Measurements from ENCODE around the gene ZPBP. TPM values are rescaled to one million over a fixed set of nuclear protein-coding genes. Genes with fewer than 3 reads are reported as not detected.

Gene ZPBP
- total and polyA plus RNA-seq, 2 donors (not counting 3 experiments of a cell fraction or from before 2014, with no cell fraction given) = not detected

DNA sequence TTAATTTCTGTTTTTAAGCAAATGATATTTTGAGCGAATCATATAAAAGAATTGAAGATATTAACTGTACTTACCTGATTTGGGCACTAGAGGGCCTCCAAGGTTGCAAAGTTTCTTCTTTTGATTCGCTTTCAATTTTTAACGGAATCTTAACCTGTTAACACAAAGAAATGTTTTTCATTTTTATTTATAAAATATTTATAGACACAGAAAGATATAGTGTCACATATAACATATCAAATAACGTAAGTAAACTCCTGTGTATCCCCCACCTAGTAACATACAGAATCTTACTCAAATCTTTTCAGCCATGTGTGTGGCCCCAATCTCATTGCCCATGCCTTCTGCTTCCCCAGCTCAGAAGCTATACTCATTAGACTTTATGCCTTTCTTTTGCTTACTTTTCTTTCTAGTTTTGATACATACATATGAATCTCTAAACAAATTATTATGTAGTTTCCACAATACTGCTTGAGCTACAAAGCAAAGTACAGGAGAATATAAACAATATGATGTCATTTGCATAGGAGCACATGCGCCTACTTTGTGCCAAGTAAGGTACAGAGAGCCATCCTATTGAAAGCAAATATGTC is 49.5 kb upstream of the ZPBP start:
- peak; percentile 44 for DNase-seq (ENCODE audit: low read depth, low spot score)
- no peaks in the 10 kb centered on the region for H3K9me3 ChIP-seq (replicated peaks; ENCODE audit: control insufficient read depth, insufficient read depth, low read length)
- no peak overlapping the region for H2AFZ ChIP-seq (ENCODE audit: low read depth, low read length)
- no peaks in the 10 kb centered on the region for H3K79me2 ChIP-seq (ENCODE audit: control insufficient read depth, insufficient read depth, low read length)
- CTCF ChIA-PET = interaction anchor here (1.0 to 3.6 kb wide), 6 partner anchors 10 to 1227 kb away, joined by 4 to 32 read pairs (median 6); no protein-coding TSS in a partner anchor
- intact Hi-C loops (cut with micrococcal nuclease) = loop anchor here (1.0 to 2.0 kb wide), 2 partner anchors 226 to 276 kb away; no protein-coding TSS in a partner anchor
- no peak overlapping the region for H3K9ac ChIP-seq (replicated peaks; ENCODE audit: extremely low read depth, insufficient read depth, low read length)
- H3K4me2 ChIP-seq (ENCODE audit: insufficient read depth, low read length) = no peak overlapping the region
- POLR2A ChIA-PET = no interaction called here
- no peaks in the 10 kb centered on the region for H4K20me1 ChIP-seq (replicated peaks; ENCODE audit: control insufficient read depth, extremely low read depth, insufficient read depth, low read length)
- no peaks in the 10 kb centered on the region for H3K27me3 ChIP-seq (ENCODE audit: control insufficient read depth in 2 of 2, insufficient read depth in 2 of 2, low read length in 2 of 2)
- no peak overlapping the region for H3K27ac ChIP-seq (ENCODE audit: insufficient read depth, low read depth, low read length)
- H3K4me1 ChIP-seq (ENCODE audit: control insufficient read depth, extremely low read depth, insufficient read depth, low read length) = no peaks in the 10 kb centered on the region
- H3K9me1 ChIP-seq (replicated peaks; ENCODE audit: control insufficient read depth, extremely low read depth, insufficient read depth, low read length) = no peaks in the 10 kb centered on the region
- peak; percentile 77 for FAIRE-seq
- BruUV-seq (replicated peaks) = no TSS peak
- no peak overlapping the region for H3K4me3 ChIP-seq (replicated peaks in 1 of 3; ENCODE audit: insufficient read depth in 1 of 3, low read depth in 1 of 3, low read length in 3 of 3)
- no peak for TF ChIP-seq MAX (IDR thresholded peaks at IDR 0.05; ENCODE audit: insufficient read depth, insufficient read length)
- no peak for TF ChIP-seq MYC (IDR thresholded peaks at IDR 0.05; ENCODE audit: low read depth, low read length)
- TF ChIP-seq, protein P1, sequence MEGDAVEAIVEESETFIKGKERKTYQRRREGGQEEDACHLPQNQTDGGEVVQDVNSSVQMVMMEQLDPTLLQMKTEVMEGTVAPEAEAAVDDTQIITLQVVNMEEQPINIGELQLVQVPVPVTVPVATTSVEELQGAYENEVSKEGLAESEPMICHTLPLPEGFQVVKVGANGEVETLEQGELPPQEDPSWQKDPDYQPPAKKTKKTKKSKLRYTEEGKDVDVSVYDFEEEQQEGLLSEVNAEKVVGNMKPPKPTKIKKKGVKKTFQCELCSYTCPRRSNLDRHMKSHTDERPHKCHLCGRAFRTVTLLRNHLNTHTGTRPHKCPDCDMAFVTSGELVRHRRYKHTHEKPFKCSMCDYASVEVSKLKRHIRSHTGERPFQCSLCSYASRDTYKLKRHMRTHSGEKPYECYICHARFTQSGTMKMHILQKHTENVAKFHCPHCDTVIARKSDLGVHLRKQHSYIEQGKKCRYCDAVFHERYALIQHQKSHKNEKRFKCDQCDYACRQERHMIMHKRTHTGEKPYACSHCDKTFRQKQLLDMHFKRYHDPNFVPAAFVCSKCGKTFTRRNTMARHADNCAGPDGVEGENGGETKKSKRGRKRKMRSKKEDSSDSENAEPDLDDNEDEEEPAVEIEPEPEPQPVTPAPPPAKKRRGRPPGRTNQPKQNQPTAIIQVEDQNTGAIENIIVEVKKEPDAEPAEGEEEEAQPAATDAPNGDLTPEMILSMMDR (IDR thresholded peaks at IDR 0.05; ENCODE audit: extremely low read depth in 1 of 2, insufficient read depth in 1 of 2, low read depth in 1 of 2, low read length in 2 of 2) = peak; percentile 26 to 49
- dilution Hi-C loops (cut with MboI; ENCODE audit: extremely low pct_ligation_motif_present, low sequenced_read_pairs) = no loop called here
- H3K36me3 ChIP-seq (ENCODE audit: control insufficient read depth in 2 of 2, extremely low read depth in 1 of 2, insufficient read depth in 2 of 2, low read length in 2 of 2) = no peaks in the 10 kb centered on the region

GRCh38 chr7:50141854-50142253 is 48.8 kb upstream of the ZPBP start:
- Histone ChIP-seq H3K27ac (ENCODE audit: insufficient read depth, low read depth, low read length) (no peak overlapping the region), H3K4me3 (replicated peaks in 1 of 3; ENCODE audit: insufficient read depth in 1 of 3, low read depth in 1 of 3, low read length in 3 of 3) (no peak overlapping the region), H3K9me1 (replicated peaks; ENCODE audit: control insufficient read depth, extremely low read depth, insufficient read depth, low read length) (no peaks in the 10 kb centered on the region), H2AFZ (ENCODE audit: low read depth, low read length) (no peak overlapping the region), H3K27me3 (ENCODE audit: control insufficient read depth in 2 of 2, insufficient read depth in 2 of 2, low read length in 2 of 2) (no peaks in the 10 kb centered on the region), H3K4me1 (ENCODE audit: control insufficient read depth, extremely low read depth, insufficient read depth, low read length) (no peaks in the 10 kb centered on the region), H3K9ac (replicated peaks; ENCODE audit: extremely low read depth, insufficient read depth, low read length) (no peak overlapping the region), H3K79me2 (ENCODE audit: control insufficient read depth, insufficient read depth, low read length) (no peaks in the 10 kb centered on the region), H3K36me3 (ENCODE audit: control insufficient read depth in 2 of 2, extremely low read depth in 1 of 2, insufficient read depth in 2 of 2, low read length in 2 of 2) (no peaks in the 10 kb centered on the region), H3K9me3 (replicated peaks; ENCODE audit: control insufficient read depth, insufficient read depth, low read length) (no peaks in the 10 kb centered on the region), H4K20me1 (replicated peaks; ENCODE audit: control insufficient read depth, extremely low read depth, insufficient read depth, low read length) (no peaks in the 10 kb centered on the region), H3K4me2 (ENCODE audit: insufficient read depth, low read length) (no peak overlapping the region)
- ChIA-PET CTCF (interaction anchor here (3.1 kb wide), 1 partner anchor 1019 kb away, joined by 32 read pairs; no protein-coding TSS in a partner anchor), POLR2A (no interaction called here)
- dilution Hi-C loops (cut with MboI; ENCODE audit: extremely low pct_ligation_motif_present, low sequenced_read_pairs) (no loop called here), intact Hi-C loops (cut with micrococcal nuclease) (loop anchor here (1.0 to 2.0 kb wide), 2 partner anchors 227 to 276 kb away; no protein-coding TSS in a partner anchor)
- no TSS peak for BruUV-seq (replicated peaks)
- no peak for FAIRE-seq
- TF ChIP-seq GATA2 (IDR thresholded peaks at IDR 0.05; ENCODE audit: insufficient read depth, insufficient read length, low read depth, low read length) (no peak), MAX (IDR thresholded peaks at IDR 0.05; ENCODE audit: insufficient read depth, insufficient read length) (no peak), EZH2 (IDR thresholded peaks at IDR 0.05; ENCODE audit: borderline replicate concordance, low read depth, low read length, severe bottlenecking) (no peak), FOS (IDR thresholded peaks at IDR 0.05; ENCODE audit: borderline replicate concordance, insufficient read depth, low read length) (no peak)
- TF ChIP-seq, protein P1 (IDR thresholded peaks at IDR 0.05; ENCODE audit: extremely low read depth in 1 of 2, insufficient read depth in 1 of 2, low read depth in 1 of 2, low read length in 2 of 2) = no peak
- DNase-seq (ENCODE audit: low read depth, low spot score) = no peak

All from endothelial cell of umbilical vein (primary cell).